Mesodermal cell (in vitro differentiated cells): ENCODE results near the gene ISCU.
"Not testable (repeated sequence)": the region's sequence is repeated elsewhere in the genome, so short reads cannot be mapped to it uniquely, and the experiment has no call there.

Experiments
- H3K27ac ChIP-seq: 2 replicates; pipeline ENCODE4 v1.7.0; 2013; ENCODE audit warnings: mild to moderate bottlenecking, low read depth, low read length, moderate library complexity; ENCODE audit not compliant: severe bottlenecking
- H3K36me3 ChIP-seq: 2 replicates; pipeline ENCODE4 v1.7.1; 2013; ENCODE audit warnings: mild to moderate bottlenecking, low read length, moderate library complexity; ENCODE audit not compliant: control insufficient read depth, insufficient read depth
- H3K4me1 ChIP-seq: one replicate; pipeline ENCODE4 v1.7.1; 2013; ENCODE audit warnings: mild to moderate bottlenecking, low read length; ENCODE audit not compliant: insufficient read depth, control insufficient read depth, poor library complexity, severe bottlenecking
- H3K4me3 ChIP-seq: 2 replicates; pipeline ENCODE4 v1.7.0; 2013; ENCODE audit warnings: low read length, control low read depth, mild to moderate bottlenecking; ENCODE audit not compliant: insufficient read depth, poor library complexity, severe bottlenecking; ENCODE audit errors: extremely low read depth
- H3K9me3 ChIP-seq: 2 replicates; pipeline ENCODE4 v1.7.1; 2013; ENCODE audit warnings: mild to moderate bottlenecking, low read length, moderate library complexity; ENCODE audit not compliant: control insufficient read depth
- WGBS, 2 experiments: methylation state at CpG; one replicate each; pipeline ENCODE4 v1.1.5; 2013; ENCODE audit warnings: missing lambda C conversion rate in 2 of 2; ENCODE audit not compliant: insufficient coverage in 2 of 2; 5-methylcytosine and 5-hydroxymethylcytosine counted together

ISCU gene

DNA sequence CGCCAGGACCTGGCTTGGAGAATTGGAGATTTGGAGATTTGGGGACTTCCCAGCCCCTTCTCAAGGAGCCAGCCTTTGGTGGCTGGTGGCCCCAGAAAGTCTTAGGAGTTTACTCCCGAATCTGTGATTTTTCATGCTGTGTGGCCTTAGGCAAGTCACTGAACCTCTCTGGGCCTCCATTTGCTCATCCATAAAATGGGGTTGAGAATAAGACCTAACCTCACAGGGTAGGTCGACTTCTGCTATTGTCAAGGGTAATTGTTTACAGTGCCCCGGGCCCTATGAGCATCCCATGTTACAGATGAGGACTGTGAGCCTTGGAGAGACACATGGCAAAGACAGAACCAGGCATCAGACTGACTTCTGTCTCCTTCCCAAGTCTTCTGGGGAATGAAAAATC lies 51.6 kb downstream of the ISCU start:
- 84 to 85% methylated on average over 3 to 4 of the region's 4 CpGs for WGBS, 2 experiments
- H3K9me3 ChIP-seq = peaks cover 8% of the 10 kb centered on the region
- peaks cover 14% of the 10 kb centered on the region for H3K4me1 ChIP-seq
- no peak overlapping the region for H3K4me3 ChIP-seq
- H3K36me3 ChIP-seq = no peaks in the 10 kb centered on the region
- no peak overlapping the region for H3K27ac ChIP-seq

DNA sequence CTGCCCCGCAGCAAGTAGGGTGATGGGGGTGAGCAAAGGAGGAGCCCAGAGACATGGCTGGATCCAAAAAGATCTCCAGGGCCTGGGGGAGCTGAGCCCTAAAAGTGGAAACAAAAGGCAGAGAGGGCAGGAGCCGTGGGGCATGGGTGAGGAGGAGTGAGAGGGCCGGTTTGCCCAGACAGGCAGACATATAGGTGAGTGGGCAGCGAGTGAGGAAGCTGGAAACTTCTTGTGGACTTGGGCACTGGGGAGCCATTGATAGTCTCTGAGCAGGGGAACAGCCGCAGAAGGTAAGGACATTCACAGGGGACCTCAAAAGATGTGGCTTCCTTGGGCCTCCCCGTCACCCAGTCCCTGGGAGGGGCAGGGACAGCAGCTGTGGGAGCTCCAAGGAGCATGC lies 52.2 kb downstream of the ISCU start:
- Histone ChIP-seq H3K4me3 (no peak overlapping the region), H3K9me3 (peaks cover 8% of the 10 kb centered on the region), H3K27ac (no peak overlapping the region), H3K4me1 (peaks cover 10% of the 10 kb centered on the region), H3K36me3 (no peaks in the 10 kb centered on the region)
- 92 to 100% methylated on average over 4 to 6 of the region's 6 CpGs for WGBS, 2 experiments

DNA sequence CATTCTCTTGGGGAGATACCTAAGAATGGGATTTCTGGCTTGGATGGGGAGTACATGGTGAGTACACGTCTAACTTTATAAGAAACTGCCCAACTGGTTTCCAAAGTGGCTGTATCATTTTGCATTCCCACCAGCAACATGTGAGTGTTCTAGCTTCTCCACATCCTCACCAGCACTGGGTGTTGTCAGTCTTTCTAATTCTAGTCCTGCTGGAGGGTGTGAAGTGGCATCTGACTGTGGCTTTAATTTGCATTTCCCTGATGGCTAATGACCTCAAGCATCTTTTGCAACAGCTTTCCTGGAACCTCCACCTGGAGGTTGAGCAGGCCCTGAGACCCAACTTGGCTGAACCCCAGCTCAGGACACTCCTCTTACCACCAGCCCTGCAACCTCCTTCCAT lies 53.5 kb downstream of the ISCU start:
- no peak overlapping the region for H3K27ac ChIP-seq
- H3K4me3 ChIP-seq = no peak overlapping the region
- no peaks in the 10 kb centered on the region for H3K36me3 ChIP-seq
- peaks cover 8% of the 10 kb centered on the region for H3K9me3 ChIP-seq
- WGBS, 2 experiments = no CpG with 5 or more reads among the region's 1 CpG
- peaks cover 5% of the 10 kb centered on the region for H3K4me1 ChIP-seq

DNA sequence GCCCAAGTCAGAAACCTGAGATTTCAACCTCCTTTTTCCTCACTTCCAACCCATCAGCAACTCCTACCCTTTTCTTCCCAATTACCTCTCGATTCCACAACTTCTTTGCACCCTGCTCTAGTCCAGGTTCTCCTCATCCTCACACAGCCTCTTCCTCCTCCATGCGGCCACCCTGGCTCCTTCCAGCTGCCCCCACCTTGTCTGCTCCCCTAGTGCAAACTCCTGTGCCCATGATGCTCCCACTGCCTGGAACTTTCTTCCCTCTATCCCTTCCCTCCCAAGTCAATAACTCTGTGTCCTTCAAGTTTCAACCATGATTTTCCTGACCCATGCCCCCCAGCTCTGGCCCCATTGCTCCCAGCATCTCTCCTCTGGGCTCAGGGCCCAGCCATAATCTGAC lies 54.0 kb downstream of the ISCU start:
- no peak overlapping the region for H3K4me3 ChIP-seq
- WGBS, 2 experiments = 94 to 95% methylated on average over 2 of the region's 2 CpGs
- peaks cover 8% of the 10 kb centered on the region for H3K9me3 ChIP-seq
- H3K4me1 ChIP-seq = peaks cover 5% of the 10 kb centered on the region
- H3K27ac ChIP-seq = no peak overlapping the region
- H3K36me3 ChIP-seq = no peaks in the 10 kb centered on the region

DNA sequence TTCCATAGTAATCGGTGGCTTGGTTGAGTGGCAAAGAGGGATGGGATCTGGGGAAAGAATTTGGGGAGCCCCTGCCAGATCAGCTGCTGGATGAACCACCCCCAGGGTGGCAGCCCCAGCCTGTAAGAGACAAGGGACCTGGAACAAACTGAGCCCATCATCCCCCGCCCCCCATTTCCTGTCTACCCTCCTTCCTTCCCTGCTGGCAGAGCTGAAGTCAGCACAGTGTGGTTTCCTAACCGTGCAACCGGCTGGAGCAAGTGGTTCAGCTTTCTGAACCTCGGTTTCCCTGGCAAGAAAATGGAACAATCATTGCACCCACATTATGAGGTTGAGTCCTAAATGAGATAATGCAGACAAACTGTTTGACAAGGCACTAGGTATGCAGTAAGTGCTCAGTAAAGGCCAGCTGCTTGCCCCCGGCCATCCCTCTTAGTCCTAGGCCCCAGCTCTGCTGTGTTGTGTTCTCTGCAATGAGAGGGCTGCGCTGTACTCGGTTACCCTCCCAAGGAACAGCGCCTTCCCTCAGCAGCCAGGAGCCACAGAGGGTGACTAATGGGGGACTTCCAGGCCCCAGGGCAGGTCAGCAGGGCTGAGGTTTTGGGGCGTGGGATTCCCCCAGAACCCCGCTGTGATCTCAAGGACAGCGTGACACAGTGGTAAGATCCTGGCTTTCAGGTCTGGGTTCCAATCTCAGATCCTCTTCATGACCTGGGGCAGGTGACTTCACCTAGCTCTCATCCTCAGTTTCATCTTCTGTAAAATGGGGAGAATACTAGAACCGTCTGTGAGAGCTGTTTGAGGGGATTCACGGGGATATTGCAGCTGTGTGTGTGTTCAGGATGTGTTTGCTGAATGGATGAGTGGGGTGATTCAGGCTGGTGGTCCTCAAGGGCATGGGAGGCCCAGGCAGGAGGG lies 54.8 kb downstream of the ISCU start:
- Histone ChIP-seq H3K4me1 (peaks cover 5% of the 10 kb centered on the region), H3K4me3 (no peak overlapping the region), H3K36me3 (no peaks in the 10 kb centered on the region), H3K9me3 (peaks cover 8% of the 10 kb centered on the region), H3K27ac (no peak overlapping the region)
- 90 to 92% methylated on average over 9 to 11 of the region's 14 CpGs for WGBS, 2 experiments

DNA sequence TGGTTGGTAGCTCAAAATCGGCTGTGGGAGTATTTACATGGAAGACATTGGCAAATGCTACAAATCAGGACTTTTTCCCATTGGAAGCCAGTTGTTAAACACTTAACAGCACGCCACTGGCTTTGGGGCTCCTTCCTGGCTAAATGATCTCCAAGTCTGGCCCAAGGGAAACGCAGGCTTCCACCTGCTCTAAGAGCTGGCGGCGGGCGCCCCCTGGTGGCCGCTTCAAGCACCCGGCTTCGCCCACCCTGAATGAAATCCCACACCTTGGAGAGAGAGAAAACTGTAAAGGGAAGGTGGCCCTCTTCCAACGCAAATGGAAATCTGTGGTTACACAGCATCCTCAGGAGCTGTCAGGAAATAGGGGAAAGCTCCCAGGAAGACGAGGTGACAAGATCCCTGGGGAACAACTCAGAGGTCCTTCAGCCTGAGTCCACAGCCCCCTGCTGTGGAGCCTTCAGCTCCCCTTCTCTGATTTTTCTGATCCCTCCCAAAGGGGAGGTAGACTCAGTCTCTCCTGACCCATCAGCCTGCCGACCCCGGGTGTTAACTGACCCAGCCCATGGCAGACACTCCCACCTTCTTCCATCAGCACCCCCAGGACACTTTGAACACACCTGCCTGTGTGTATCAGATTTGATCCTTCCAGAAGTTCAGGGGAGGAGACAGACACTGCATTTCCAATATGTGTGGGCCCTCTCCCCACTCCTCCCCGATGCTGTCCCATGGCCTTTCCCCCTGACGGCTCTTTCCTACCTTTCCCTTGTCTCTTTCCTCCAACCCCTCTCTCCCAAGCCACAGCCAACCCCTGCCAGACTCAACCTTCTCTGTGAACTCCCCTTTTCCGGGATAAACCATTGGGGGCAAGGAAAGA lies 55.9 kb downstream of the ISCU start:
- H3K9me3 ChIP-seq = peaks cover 8% of the 10 kb centered on the region
- H3K4me1 ChIP-seq = no peaks in the 10 kb centered on the region
- WGBS, 2 experiments = 11 to 26% methylated on average over 8 to 13 of the region's 16 CpGs
- no peaks in the 10 kb centered on the region for H3K36me3 ChIP-seq
- no peak overlapping the region for H3K4me3 ChIP-seq
- no peak overlapping the region for H3K27ac ChIP-seq

DNA sequence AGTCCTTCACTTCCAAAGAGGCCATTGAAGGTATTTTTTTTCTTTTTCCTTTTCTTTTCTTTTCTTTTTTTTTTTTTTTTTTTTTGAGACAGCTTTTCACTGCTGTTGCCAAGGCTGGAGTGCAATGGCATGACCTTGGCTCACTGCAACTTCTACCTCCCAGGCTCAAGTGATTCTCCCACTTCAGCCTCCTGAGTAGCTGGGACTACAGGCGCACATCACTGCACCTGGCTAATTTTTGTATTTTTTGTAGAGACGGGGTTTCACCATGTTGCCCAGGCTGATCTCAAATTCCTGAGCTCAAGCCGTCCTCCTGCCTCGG lies 56.5 kb downstream of the ISCU start:
- not testable (repeated sequence) for H3K4me3 ChIP-seq, H3K27ac ChIP-seq, H3K36me3 ChIP-seq, H3K4me1 ChIP-seq, H3K9me3 ChIP-seq
- WGBS, 2 experiments = 92 to 100% methylated on average over 4 of the region's 4 CpGs
